GM21367 (cell line): ENCODE data around the gene ZNF358.

Source experiments
- ATAC-seq: cut with Tn5 transposase; IDR thresholded peaks from one replicate; pipeline ENCODE4 v1.9.1; 2021; ENCODE audit not compliant: unreplicated experiment

ZNF358 gene

GRCh38 chr19:7488736-7489353 lies 27.1 kb upstream of the ZNF358 start, which contains the start of gene PEX11G:
Gene PEX11G (minus strand): TSS chr19:7489035. CDS start chr19:7489010, 25 bp downstream.
- ATAC-seq = no peak

- ATAC-seq = no peak
Measured at GRCh38 chr19:7489609-7490044, 26.3 kb upstream of the ZNF358 start.

DNA sequence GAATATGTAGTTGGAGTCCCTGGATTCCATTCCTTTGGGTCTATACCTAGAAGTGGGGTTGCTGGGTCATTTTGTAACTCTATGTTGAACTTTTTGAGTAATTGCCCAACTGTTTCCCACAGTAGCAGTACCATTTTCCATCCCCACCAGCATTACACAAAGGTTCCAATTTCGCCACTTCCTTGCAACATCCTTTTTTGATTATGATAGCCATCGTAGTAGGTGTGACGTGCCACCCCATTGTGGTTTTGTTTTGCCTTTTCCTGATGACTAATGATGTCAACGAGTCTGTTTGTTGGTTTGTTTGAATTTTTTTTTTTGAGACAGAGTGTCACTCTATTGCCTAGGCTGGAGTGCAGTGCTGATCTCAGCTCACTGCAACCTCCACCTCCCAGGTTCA lies 23.8 kb upstream of the ZNF358 start:
- ATAC-seq = no peak

GRCh38 chr19:7492558-7492957 lies 23.3 kb upstream of the ZNF358 start:
- no peak for ATAC-seq

DNA sequence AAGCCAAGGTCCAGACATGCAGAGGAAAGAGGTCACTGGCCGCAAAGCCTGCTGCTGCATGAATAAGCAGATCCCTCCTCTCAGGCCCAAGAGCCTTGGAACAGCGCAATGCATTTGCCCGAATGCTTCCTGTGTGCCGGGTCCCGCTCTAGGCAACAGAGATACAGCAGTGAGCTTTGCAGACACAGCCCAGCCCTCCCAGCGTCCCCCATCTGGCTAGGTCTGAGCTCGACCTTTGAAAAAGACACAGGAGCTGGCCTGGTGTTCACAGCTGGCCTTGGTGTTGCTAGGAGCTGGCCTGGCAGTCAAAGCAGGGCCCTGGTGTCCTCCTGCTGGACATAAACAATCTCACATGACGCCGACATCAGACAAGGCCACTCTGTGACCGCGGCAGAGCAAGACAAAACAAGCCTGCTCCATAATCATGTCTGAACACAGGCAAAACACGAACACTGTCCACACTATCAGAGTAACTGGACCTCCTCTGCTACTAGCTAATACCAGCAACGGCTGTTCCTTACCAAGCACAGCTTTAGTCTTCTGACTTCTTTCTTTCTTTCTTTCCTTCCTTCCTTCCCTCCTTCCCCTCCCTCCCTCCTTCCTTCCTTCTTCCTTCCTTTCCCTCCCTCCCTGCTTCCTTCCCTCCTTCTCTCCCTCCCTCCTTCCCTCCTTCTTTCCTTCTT lies 21.3 kb upstream of the ZNF358 start:
- no peak for ATAC-seq

DNA sequence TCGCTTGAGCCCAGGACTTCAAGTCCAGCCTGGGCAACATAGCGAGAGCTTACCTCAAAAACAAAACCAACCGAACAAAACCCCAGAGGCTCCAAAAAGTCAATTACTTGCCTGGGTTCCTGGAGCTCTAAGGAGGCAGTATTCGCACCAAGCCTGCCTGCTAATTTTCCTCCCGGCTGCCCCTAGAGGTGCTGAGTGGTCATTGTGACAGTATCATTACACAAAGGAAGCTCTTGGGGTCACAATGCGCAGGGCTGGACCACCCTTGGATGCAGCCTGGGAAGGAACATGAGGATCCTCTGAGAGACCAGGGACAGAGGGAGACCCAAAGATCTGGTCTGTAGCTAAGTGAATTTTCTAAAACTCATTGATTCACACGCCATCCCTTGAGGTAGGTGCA lies 18.6 kb upstream of the ZNF358 start:
- ATAC-seq = no peak

DNA sequence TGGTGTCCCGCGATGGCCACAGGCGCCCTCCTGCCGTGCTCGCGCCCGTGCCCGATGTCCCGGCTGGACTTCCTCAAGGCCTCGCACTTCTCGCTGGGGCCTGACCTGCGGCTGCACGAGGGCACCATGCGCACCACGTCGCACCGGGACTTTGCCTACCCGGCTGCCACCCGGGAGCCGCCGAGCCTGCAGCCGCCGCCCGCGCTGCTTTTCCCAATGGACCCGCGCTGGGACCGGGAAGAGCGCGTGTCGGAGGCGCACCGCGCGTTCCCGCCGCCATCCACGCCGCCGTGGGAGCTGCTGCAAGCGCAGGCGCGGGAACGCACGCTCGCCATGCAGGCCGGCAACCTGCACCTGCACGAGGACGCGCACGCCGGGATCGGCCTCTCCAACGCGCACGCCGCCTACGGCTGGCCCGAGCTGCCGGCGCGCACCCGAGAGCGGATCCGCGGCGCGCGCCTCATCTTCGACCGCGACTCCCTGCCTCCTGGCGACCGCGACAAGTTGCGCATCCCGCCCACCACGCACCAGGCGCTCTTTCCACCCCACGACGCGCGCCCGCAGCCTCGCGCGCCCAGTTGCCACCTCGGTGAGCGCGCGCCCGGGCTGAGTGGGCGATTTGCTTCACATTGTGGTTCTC lies 15.0 kb upstream of the ZNF358 start:
- no peak for ATAC-seq

DNA sequence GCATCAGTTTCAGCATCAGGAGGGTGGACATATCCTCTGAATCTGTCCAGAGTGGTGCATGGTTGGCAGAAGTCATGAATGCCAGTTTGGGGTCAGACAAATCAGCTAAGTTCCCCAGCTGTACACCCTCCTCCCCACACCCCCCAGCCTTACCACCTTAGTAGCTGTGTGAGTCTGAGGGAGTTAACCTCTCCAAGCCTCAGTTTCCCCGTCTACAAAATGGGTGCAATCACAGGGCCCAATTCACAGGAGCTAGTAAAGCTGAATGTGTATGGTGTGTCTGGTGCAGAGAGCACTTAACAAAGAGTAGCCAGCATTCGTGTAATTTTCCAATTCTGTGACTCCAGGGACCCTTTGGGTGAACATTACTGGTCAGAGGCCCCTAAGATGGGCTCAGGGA lies 13.4 kb upstream of the ZNF358 start:
- no peak for ATAC-seq

GRCh38 chr19:7504684-7505083 lies 11.2 kb upstream of the ZNF358 start:
- no peak for ATAC-seq

- no peak for ATAC-seq
Measured at GRCh38 chr19:7505288-7505681, 10.6 kb upstream of the ZNF358 start.

GRCh38 chr19:7505682-7506384 lies 10.1 kb upstream of the ZNF358 start:
- ATAC-seq = no peak

GRCh38 chr19:7506385-7507328 lies 9.2 kb upstream of the ZNF358 start:
- ATAC-seq = no peak

DNA sequence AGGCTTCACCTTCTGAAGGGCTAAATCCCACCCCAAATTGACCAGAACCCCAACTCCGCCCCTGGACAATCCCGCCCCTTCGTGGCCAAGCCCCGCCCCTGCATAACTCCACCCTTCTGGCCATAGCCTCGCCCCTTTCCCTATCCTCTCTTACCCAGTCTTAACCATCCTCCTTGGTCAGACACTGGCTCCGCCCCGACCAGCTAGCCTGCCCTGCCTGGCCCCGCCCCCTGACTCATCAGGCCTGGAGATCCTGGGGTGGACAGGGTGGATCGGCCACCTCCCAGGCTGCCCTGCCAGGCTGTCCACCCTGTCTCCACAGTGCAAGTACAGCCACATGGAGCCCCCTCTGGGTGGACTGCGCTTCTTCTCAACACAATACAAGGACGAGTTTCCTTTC lies 8.0 kb upstream of the ZNF358 start:
- ATAC-seq = no peak

GRCh38 chr19:7509625-7510024 lies 6.3 kb upstream of the ZNF358 start:
- no peak for ATAC-seq

GRCh38 chr19:7512400-7512851 lies 3.5 kb upstream of the ZNF358 start:
- no peak for ATAC-seq

- ATAC-seq = no peak
Measured at GRCh38 chr19:7513809-7514642, 1.9 kb upstream of the ZNF358 start.

GRCh38 chr19:7515110-7515644 lies 726 bp upstream of the ZNF358 start:
- no peak for ATAC-seq

GRCh38 chr19:7516333-7516732 lies 430 bp downstream of the ZNF358 start:
- ATAC-seq = no peak

GRCh38 chr19:7516878-7517277 lies 975 bp downstream of the ZNF358 start:
- no peak for ATAC-seq
